Smooth muscle cell (in vitro differentiated cells): ENCODE data around the gene LIPG. TPM values are rescaled to one million over a fixed set of nuclear protein-coding genes. Genes with fewer than 3 reads are reported as not detected.
A peak's percentile ranks its signal among the peaks of the same experiment; 100 is the strongest.

Experiments used
- DNase-seq: peaks from one replicate; lab custom pipeline; 2025; ENCODE audit not compliant: unreplicated experiment; lab: John Stamatoyannopoulos, UW
- H2AFZ ChIP-seq: fragments of 200-600 bp; sonication (generic); 2 replicates; pipeline ENCODE4 v1.6.0; 2016; ENCODE audit warnings: antibody characterized with exemption, low read depth, mild to moderate bottlenecking
- H3F3A ChIP-seq: fragments of 200-600 bp; sonication (generic); 2 replicates; pipeline ENCODE4 v1.6.0; 2017; ENCODE audit warnings: antibody characterized with exemption, low read depth
- H3K27ac ChIP-seq: fragments of 200-600 bp; sonication (generic); 2 replicates; pipeline ENCODE4 v1.5.1; 2016; ENCODE audit warnings: low read depth, mild to moderate bottlenecking
- H3K27me3 ChIP-seq: fragments of 200-600 bp; sonication (generic); 2 replicates; pipeline ENCODE4 v1.6.1; 2016; ENCODE audit warnings: low read depth, mild to moderate bottlenecking
- H3K36me3 ChIP-seq: fragments of 200-600 bp; sonication (generic); 2 replicates; pipeline ENCODE4 v1.5.1; 2016; ENCODE audit warnings: low read depth
- H3K4me1 ChIP-seq: fragments of 200-600 bp; sonication (generic); 2 replicates; pipeline ENCODE4 v1.5.1; 2016; ENCODE audit warnings: low read depth
- H3K4me2 ChIP-seq: fragments of 200-600 bp; sonication (generic); 2 replicates; pipeline ENCODE4 v1.6.0; 2016; ENCODE audit warnings: mild to moderate bottlenecking
- H3K4me3 ChIP-seq: fragments of 200-600 bp; sonication (generic); 2 replicates; pipeline ENCODE4 v1.5.1; 2016; ENCODE audit warnings: mild to moderate bottlenecking
- H3K79me2 ChIP-seq: fragments of 200-600 bp; sonication (generic); 2 replicates; pipeline ENCODE4 v1.6.0; 2016; ENCODE audit warnings: low read depth, mild to moderate bottlenecking
- H3K9ac ChIP-seq: fragments of 200-600 bp; sonication (generic); 2 replicates; pipeline ENCODE4 v1.6.0; 2016; ENCODE audit warnings: low read depth
- H3K9me3 ChIP-seq: fragments of 200-600 bp; sonication (generic); replicated peaks from 2 replicates; pipeline ENCODE4 v1.5.1; 2016; ENCODE audit warnings: low read depth
- H4K20me1 ChIP-seq: fragments of 200-600 bp; sonication (generic); 2 replicates; pipeline ENCODE4 v1.6.0; 2016; ENCODE audit warnings: low read depth
- WGBS: methylation state at CpG from one replicate; pipeline ENCODE4 v1.1.7; 2016; ENCODE audit warnings: low lambda C conversion rate; 5-methylcytosine and 5-hydroxymethylcytosine counted together
- polyA plus RNA-seq: library from polyadenylated mRNA; unstranded; fragments of >200 nt; fragmentation: Nextera tagmentation; extraction: Ambion mirVana; gene quantifications from 2 replicates; pipeline ENCODE4 v1.2.1, GENCODE V29; 2016
- total RNA-seq: library from RNA; depleted of rRNA; stranded (reverse); fragments of >200 nt; gene quantifications from 2 replicates; pipeline ENCODE4 v1.2.3, GENCODE V29; 2014
- TF ChIP-seq, protein P1 (sequence below): fragments of 200-600 bp; sonication (generic); IDR thresholded peaks from 2 replicates; pipeline ENCODE4 v1.5.1; 2017; ENCODE audit warnings: borderline replicate concordance, mild to moderate bottlenecking, antibody characterized with exemption; ENCODE audit not compliant: insufficient read depth, poor library complexity, severe bottlenecking

LIPG gene
- total and polyA plus RNA-seq, 2 experiments from 2014 or later: 15.3 to 25.6 TPM

DNA sequence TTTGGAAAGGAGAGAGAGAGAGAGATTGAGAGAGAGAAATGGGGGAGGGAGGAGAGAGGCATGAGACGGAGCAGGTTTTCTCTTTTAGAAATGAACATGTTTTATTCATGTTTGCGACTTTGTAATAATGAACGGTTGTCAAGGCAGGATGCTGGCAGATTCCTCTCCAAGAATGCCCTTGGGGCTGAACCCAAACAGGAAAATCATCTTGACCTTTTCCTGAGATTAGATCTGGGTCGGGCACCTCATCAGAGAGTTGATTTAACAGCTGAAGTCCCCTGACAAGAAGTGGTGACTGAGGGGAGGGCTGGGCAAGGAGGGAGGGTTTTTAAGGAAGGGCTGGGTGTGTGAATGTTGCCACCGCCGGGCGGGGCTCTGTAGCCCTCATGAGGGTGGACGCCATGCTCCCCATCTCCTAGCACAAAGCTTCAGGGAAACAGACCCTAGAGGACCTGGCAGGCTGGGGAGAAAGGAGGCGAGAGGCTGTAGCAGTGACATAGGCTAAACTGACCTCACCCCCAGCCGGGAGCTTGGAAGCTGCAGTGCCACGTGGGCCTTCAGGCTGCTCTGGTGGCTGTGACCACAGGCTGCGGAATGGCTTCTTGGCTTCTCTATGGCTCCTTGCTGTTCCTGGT is 60.0 kb downstream of the LIPG start:
- WGBS: 77% methylated on average over 11 of the region's 12 CpGs
- H2AFZ ChIP-seq: no peak overlapping the region
- no peaks in the 10 kb centered on the region for H3K9me3 ChIP-seq
- no peaks in the 10 kb centered on the region for H3K27me3 ChIP-seq
- H3F3A ChIP-seq: no peaks in the 10 kb centered on the region
- no peak overlapping the region for H3K9ac ChIP-seq
- no peak overlapping the region for H3K27ac ChIP-seq
- H3K4me1 ChIP-seq: peaks cover 10% of the 10 kb centered on the region
- no peak overlapping the region for H3K4me3 ChIP-seq
- no peaks in the 10 kb centered on the region for H4K20me1 ChIP-seq
- no peaks in the 10 kb centered on the region for H3K79me2 ChIP-seq
- TF ChIP-seq, protein P1, sequence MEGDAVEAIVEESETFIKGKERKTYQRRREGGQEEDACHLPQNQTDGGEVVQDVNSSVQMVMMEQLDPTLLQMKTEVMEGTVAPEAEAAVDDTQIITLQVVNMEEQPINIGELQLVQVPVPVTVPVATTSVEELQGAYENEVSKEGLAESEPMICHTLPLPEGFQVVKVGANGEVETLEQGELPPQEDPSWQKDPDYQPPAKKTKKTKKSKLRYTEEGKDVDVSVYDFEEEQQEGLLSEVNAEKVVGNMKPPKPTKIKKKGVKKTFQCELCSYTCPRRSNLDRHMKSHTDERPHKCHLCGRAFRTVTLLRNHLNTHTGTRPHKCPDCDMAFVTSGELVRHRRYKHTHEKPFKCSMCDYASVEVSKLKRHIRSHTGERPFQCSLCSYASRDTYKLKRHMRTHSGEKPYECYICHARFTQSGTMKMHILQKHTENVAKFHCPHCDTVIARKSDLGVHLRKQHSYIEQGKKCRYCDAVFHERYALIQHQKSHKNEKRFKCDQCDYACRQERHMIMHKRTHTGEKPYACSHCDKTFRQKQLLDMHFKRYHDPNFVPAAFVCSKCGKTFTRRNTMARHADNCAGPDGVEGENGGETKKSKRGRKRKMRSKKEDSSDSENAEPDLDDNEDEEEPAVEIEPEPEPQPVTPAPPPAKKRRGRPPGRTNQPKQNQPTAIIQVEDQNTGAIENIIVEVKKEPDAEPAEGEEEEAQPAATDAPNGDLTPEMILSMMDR: no peak
- H3K36me3 ChIP-seq: no peaks in the 10 kb centered on the region
- no peak for DNase-seq
- H3K4me2 ChIP-seq: no peak overlapping the region

DNA sequence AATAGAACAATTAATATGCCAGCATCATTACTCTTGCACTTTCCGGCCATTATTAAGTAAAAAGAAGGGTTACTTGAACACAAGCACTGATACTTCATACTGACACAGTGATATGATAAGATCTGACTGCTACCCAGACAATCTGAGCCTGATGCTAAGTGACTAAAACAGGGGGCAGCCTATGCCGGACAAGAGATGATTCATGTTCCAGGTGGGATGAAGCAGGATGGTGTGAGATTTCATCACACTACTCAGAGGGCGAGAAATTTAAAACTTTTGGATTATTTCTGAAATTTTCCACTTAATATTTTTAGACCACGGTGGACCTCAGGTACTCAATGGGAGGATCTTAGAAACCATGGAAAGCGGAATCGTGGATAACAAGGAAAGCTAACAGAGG is 61.7 kb downstream of the LIPG start:
- TF ChIP-seq, protein P1: no peak
- Histone ChIP-seq H3K27ac (no peak overlapping the region), H4K20me1 (no peaks in the 10 kb centered on the region), H3K36me3 (no peaks in the 10 kb centered on the region), H3K4me3 (no peak overlapping the region), H3K9ac (no peak overlapping the region), H3K4me1 (peaks cover 10% of the 10 kb centered on the region), H3K27me3 (no peaks in the 10 kb centered on the region), H3K4me2 (no peak overlapping the region), H3K9me3 (no peaks in the 10 kb centered on the region), H3F3A (no peaks in the 10 kb centered on the region), H3K79me2 (no peaks in the 10 kb centered on the region), H2AFZ (no peak overlapping the region)
- no peak for DNase-seq
- WGBS: 89% methylated on average over 6 of the region's 6 CpGs

DNA sequence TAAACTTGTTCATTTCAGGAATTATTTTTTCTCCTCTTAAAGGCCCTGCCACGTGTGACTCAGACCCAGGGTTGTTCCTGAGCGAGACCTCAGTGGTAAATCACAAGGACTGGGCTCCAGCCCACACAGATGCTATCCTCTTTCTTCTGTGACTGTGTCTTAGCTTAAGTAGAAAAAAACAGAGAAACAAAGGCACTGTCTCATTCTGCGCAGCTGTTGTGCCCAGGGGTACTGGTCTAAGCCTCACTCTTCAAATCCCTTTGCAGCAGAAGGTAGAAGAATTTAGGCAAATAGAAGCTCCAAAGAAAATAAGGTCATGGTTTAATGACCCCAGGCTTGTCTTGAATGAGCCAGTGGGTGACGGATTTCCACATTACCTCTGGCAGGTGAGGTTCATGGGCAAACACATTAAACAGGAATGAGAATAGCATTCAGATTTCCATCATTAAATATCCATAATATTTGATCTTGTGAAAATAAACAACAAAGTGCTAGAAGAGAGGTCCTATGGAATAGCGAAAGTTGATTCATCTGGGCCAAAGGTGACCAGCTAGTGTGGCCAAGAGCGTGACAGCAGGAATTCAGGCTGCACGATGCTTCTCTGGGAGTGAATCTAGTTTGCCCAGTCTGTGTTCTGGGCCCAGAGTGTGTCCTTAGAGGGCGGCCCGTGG is 63.3 kb downstream of the LIPG start:
- Histone ChIP-seq H4K20me1 (no peaks in the 10 kb centered on the region), H3K4me3 (no peak overlapping the region), H3F3A (no peaks in the 10 kb centered on the region), H3K9me3 (no peaks in the 10 kb centered on the region), H3K27ac (peak overlapping the region; percentile 34), H3K9ac (no peak overlapping the region), H2AFZ (peak overlapping the region; percentile 14), H3K36me3 (no peaks in the 10 kb centered on the region), H3K79me2 (no peaks in the 10 kb centered on the region), H3K4me1 (no peaks in the 10 kb centered on the region), H3K27me3 (no peaks in the 10 kb centered on the region), H3K4me2 (no peak overlapping the region)
- 63% methylated on average over 9 of the region's 9 CpGs for WGBS
- no peak for DNase-seq
- TF ChIP-seq, protein P1: no peak
